Breast epithelium (tissue), 3 donors: Measurements from ENCODE around the gene SPATA6L.

Experiments
- POLR2A ChIP-seq: fragments of 450-650 bp; IDR thresholded peaks from one replicate; pipeline ENCODE4 v1.6.1; 2016; ENCODE audit warnings: antibody characterized with exemption, mild to moderate bottlenecking, moderate library complexity
- TF ChIP-seq, protein P1 (sequence below), 3 donors: fragments of 450-650 bp; IDR thresholded peaks; one replicate each; pipeline ENCODE4 v1.5.1; 2016 to 2017; ENCODE audit warnings: antibody characterized with exemption in 3 of 3, mild to moderate bottlenecking in 3 of 3, moderate library complexity in 3 of 3

DNA sequence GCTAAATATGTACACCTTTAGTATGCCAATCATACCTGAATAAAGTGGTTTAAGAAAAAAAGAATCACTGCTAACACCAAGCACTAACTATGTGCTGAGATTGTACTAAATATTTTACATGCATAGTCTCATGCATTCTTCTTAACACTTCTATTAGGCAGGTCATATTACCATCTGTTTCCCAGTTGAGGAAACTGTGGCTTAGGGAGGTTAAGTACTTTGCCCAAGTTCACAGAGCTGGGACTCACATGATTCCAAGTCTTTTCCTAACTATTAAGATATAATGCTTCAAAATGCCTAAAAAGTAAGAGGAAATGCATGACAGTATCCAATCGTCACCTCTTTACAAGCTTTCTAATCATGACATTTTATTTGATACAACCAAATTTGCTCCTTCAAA lies 73.4 kb downstream of the SPATA6L start:
- TF ChIP-seq, protein P1, sequence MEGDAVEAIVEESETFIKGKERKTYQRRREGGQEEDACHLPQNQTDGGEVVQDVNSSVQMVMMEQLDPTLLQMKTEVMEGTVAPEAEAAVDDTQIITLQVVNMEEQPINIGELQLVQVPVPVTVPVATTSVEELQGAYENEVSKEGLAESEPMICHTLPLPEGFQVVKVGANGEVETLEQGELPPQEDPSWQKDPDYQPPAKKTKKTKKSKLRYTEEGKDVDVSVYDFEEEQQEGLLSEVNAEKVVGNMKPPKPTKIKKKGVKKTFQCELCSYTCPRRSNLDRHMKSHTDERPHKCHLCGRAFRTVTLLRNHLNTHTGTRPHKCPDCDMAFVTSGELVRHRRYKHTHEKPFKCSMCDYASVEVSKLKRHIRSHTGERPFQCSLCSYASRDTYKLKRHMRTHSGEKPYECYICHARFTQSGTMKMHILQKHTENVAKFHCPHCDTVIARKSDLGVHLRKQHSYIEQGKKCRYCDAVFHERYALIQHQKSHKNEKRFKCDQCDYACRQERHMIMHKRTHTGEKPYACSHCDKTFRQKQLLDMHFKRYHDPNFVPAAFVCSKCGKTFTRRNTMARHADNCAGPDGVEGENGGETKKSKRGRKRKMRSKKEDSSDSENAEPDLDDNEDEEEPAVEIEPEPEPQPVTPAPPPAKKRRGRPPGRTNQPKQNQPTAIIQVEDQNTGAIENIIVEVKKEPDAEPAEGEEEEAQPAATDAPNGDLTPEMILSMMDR (IDR thresholded peaks at IDR 0.05): no peak
- TF ChIP-seq POLR2A: no peak
